CD4-positive, alpha-beta T cell treated with Interleukin-2 at 100 ng/mL for 4 hours (primary cell): ENCODE results near the gene PIGX.
A peak's percentile ranks its signal among the peaks of the same experiment; 100 is the strongest.

ENCODE experiments used
- DNase-seq: peaks from one replicate; pipeline ENCODE4 v3.0.0-alpha.2; 2020; ENCODE audit warnings: low spot score

Gene PIGX

GRCh38 chr3:196711838-196712513 is at the start of gene PIGX, which contains the start of gene CEP19:
Gene PIGX, plus strand, starts transcription at chr3:196712377.
Gene CEP19, minus strand, starts transcription at chr3:196712250. Its CDS starts 3,593 bp downstream, at chr3:196708657.
- peak; percentile 92 for DNase-seq

- DNase-seq = no peak
Measured at GRCh38 chr3:196662711-196663571, 49.2 kb upstream of the PIGX start.

GRCh38 chr3:196666001-196666867 is 45.9 kb upstream of the PIGX start:
- DNase-seq = no peak

- no peak for DNase-seq
Measured at GRCh38 chr3:196667056-196667825, 44.9 kb upstream of the PIGX start.

GRCh38 chr3:196670339-196670738 is 41.8 kb upstream of the PIGX start:
- no peak for DNase-seq

GRCh38 chr3:196673632-196674031 is 38.5 kb upstream of the PIGX start:
- no peak for DNase-seq

- DNase-seq = no peak
Measured at GRCh38 chr3:196677353-196677752, 34.8 kb upstream of the PIGX start.

- no peak for DNase-seq
Measured at GRCh38 chr3:196677931-196678330, 34.2 kb upstream of the PIGX start.

- DNase-seq = peak; percentile 79
Measured at GRCh38 chr3:196684548-196685407, 27.4 kb upstream of the PIGX start.

GRCh38 chr3:196686436-196686835 is 25.7 kb upstream of the PIGX start:
- DNase-seq = no peak

GRCh38 chr3:196688349-196688748 is 23.8 kb upstream of the PIGX start:
- no peak for DNase-seq

GRCh38 chr3:196689941-196690660 is 22.1 kb upstream of the PIGX start:
- DNase-seq = no peak

- no peak for DNase-seq
Measured at GRCh38 chr3:196691386-196691785, 20.8 kb upstream of the PIGX start.

- DNase-seq = peak; percentile 46
Measured at GRCh38 chr3:196694202-196694638, 18.0 kb upstream of the PIGX start.

GRCh38 chr3:196694941-196695848 is 17.0 kb upstream of the PIGX start:
- DNase-seq = no peak

- no peak for DNase-seq
Measured at GRCh38 chr3:196695849-196696226, 16.3 kb upstream of the PIGX start.

GRCh38 chr3:196697270-196697669 is 14.9 kb upstream of the PIGX start:
- no peak for DNase-seq

- no peak for DNase-seq
Measured at GRCh38 chr3:196699749-196700148, 12.4 kb upstream of the PIGX start.

GRCh38 chr3:196700801-196701200 is 11.4 kb upstream of the PIGX start:
- DNase-seq = no peak
